Measurements from ENCODE around the gene NELL1. TPM values are rescaled to one million over a fixed set of nuclear protein-coding genes. Genes with fewer than 3 reads are reported as not detected.

NELL1 gene
- polyA plus RNA-seq, 1 of the 3 experiments (the other 2 are of a cell fraction): not detected

GRCh38 chr11:21545699-21546098 lies 876.3 kb downstream of the NELL1 start:
- Histone ChIP-seq H3K27me3 (ENCODE audit: insufficient read depth) (no peaks in the 10 kb centered on the region), H3K79me2 (ENCODE audit: insufficient read depth) (no peaks in the 10 kb centered on the region), H3K9ac (no peak overlapping the region), H4K20me1 (ENCODE audit: insufficient read depth) (no peaks in the 10 kb centered on the region), H2AFZ (ENCODE audit: low read depth) (no peak overlapping the region), H3K4me2 (no peak overlapping the region), H3K4me3 (ENCODE audit: low read depth in 2 of 2, low read length in 1 of 2) (no peak overlapping the region), H3F3A (replicated peaks; ENCODE audit: insufficient read depth) (no peaks in the 10 kb centered on the region), H3K9me2 (no peaks in the 10 kb centered on the region), H3K4me1 (ENCODE audit: control insufficient read depth in 1 of 2, insufficient read depth in 2 of 2, low read depth in 1 of 2, low read length in 1 of 2) (no peaks in the 10 kb centered on the region), H3K9me3 (no peaks in the 10 kb centered on the region), H3K36me3 (replicated peaks in 1 of 2; ENCODE audit: control insufficient read depth in 1 of 2, insufficient read depth in 2 of 2, low read length in 1 of 2) (no peaks in the 10 kb centered on the region), H3K27ac (ENCODE audit: low read depth in 2 of 2, low read length in 1 of 2) (no peak overlapping the region)
- DNase-seq: no peak
- ChIA-PET POLR2A (no interaction called here), CTCF (interaction anchor here (1.7 to 1.8 kb wide), 2 partner anchors 10 to 34 kb away, joined by 4 to 5 read pairs; no protein-coding TSS in a partner anchor)
- WGBS (ENCODE audit: low lambda C conversion rate): 11% methylated on average over 1 of the region's 1 CpG
- TF ChIP-seq IRF3 (IDR thresholded peaks at IDR 0.05; ENCODE audit: low read depth, low read length) (no peak), ELF1 (IDR thresholded peaks at IDR 0.05) (no peak), FOXM1 (IDR thresholded peaks at IDR 0.05; ENCODE audit: low read depth) (no peak), FOXJ3 (CRISPR knock-in tag; IDR thresholded peaks at IDR 0.05) (no peak), TCF12 (IDR thresholded peaks at IDR 0.05) (no peak), SMC3 (IDR thresholded peaks at IDR 0.05; ENCODE audit: low read depth, low read length) (no peak), ZBTB33 (IDR thresholded peaks at IDR 0.05; ENCODE audit: borderline replicate concordance, low read depth) (no peak), TEAD4 (IDR thresholded peaks at IDR 0.05; ENCODE audit: borderline replicate concordance, insufficient read depth) (no peak), MEF2A (IDR thresholded peaks at IDR 0.05; ENCODE audit: borderline replicate concordance, low read depth) (no peak), RXRA (IDR thresholded peaks at IDR 0.05; ENCODE audit: borderline replicate concordance, low read depth) (no peak), EP300 (IDR thresholded peaks at IDR 0.05; ENCODE audit: borderline replicate concordance in 1 of 2, low read depth in 1 of 2, low read length in 1 of 2) (no peak), CTCF (IDR thresholded peaks at IDR 0.05) (no peak), SIN3A (IDR thresholded peaks at IDR 0.05; ENCODE audit: borderline replicate concordance, low read depth, low read length) (no peak)

DNA sequence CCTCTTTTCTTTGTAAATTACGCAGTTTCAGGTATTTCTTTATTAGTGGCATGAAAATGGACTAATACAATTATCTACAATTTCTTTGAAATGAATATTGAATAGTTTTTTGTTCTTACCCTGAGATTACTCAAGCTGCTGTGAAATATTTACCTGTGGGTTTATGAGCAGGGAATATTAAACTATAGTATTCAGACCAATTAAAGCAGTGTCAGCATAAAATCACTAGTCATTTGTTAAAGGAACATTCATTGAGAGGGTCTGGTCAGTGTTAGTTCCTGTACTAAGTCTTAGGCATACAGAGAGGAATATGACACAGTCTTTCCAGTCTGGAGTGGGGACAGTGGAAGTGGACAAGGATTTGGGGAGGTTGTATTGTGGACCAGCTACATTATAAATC lies 877.3 kb downstream of the NELL1 start:
- no peaks in the 10 kb centered on the region for H3F3A ChIP-seq (replicated peaks; ENCODE audit: insufficient read depth)
- H2AFZ ChIP-seq (ENCODE audit: low read depth): no peak overlapping the region
- H3K9ac ChIP-seq: no peak overlapping the region
- H3K4me3 ChIP-seq (ENCODE audit: low read depth in 2 of 2, low read length in 1 of 2): no peak overlapping the region
- H4K20me1 ChIP-seq (ENCODE audit: insufficient read depth): no peaks in the 10 kb centered on the region
- H3K9me3 ChIP-seq: no peaks in the 10 kb centered on the region
- no peaks in the 10 kb centered on the region for H3K79me2 ChIP-seq (ENCODE audit: insufficient read depth)
- H3K9me2 ChIP-seq: no peaks in the 10 kb centered on the region
- CTCF ChIA-PET: interaction anchor here (1.7 kb wide), 1 partner anchor 11 kb away, joined by 5 read pairs; no protein-coding TSS in a partner anchor
- H3K4me1 ChIP-seq (ENCODE audit: control insufficient read depth in 1 of 2, insufficient read depth in 2 of 2, low read depth in 1 of 2, low read length in 1 of 2): no peaks in the 10 kb centered on the region
- H3K27me3 ChIP-seq (ENCODE audit: insufficient read depth): no peaks in the 10 kb centered on the region
- H3K4me2 ChIP-seq: no peak overlapping the region
- H3K36me3 ChIP-seq (replicated peaks in 1 of 2; ENCODE audit: control insufficient read depth in 1 of 2, insufficient read depth in 2 of 2, low read length in 1 of 2): no peaks in the 10 kb centered on the region
- DNase-seq: no peak
- TF ChIP-seq JUND (IDR thresholded peaks at IDR 0.05) (no peak), TAF1 (IDR thresholded peaks at IDR 0.05; ENCODE audit: borderline replicate concordance, low read depth, low read length) (no peak), MAX (IDR thresholded peaks at IDR 0.05; ENCODE audit: low read depth) (no peak), RFX5 (IDR thresholded peaks at IDR 0.05; ENCODE audit: low read length) (no peak), EZH2phosphoT487 (IDR thresholded peaks at IDR 0.05; ENCODE audit: borderline replicate concordance, low read depth) (no peak), IRF3 (IDR thresholded peaks at IDR 0.05; ENCODE audit: low read depth, low read length) (no peak), ELF1 (IDR thresholded peaks at IDR 0.05) (no peak)
- 3% methylated on average over 1 of the region's 1 CpG for WGBS (ENCODE audit: low lambda C conversion rate)
- no peak overlapping the region for H3K27ac ChIP-seq (ENCODE audit: low read depth in 2 of 2, low read length in 1 of 2)
- POLR2A ChIA-PET: no interaction called here
